ENCODE measurements around the gene CCDC141.

DNA sequence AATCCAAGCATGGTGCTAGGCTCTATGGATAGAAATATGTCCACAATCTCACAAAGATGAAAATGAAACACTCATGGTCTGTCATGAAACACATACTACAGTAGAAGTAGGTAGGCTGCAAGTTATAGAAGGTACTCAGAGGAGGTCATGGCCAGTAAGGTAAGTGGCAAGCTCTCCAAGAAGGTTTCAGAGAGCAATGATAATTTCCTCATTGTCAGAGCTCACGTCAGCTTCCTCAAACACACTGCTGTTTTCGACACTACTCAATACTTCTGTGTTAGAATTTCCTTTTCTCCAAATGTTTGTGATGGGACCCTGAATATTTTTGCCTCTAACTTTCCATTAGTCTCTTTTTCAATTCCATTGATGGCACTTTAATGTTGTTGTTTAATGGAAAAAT, 25.5 kb downstream of the CCDC141 start:
- TF ChIP-seq POLR2A (IDR thresholded peaks at IDR 0.05): no peak
- TF ChIP-seq, protein P1, sequence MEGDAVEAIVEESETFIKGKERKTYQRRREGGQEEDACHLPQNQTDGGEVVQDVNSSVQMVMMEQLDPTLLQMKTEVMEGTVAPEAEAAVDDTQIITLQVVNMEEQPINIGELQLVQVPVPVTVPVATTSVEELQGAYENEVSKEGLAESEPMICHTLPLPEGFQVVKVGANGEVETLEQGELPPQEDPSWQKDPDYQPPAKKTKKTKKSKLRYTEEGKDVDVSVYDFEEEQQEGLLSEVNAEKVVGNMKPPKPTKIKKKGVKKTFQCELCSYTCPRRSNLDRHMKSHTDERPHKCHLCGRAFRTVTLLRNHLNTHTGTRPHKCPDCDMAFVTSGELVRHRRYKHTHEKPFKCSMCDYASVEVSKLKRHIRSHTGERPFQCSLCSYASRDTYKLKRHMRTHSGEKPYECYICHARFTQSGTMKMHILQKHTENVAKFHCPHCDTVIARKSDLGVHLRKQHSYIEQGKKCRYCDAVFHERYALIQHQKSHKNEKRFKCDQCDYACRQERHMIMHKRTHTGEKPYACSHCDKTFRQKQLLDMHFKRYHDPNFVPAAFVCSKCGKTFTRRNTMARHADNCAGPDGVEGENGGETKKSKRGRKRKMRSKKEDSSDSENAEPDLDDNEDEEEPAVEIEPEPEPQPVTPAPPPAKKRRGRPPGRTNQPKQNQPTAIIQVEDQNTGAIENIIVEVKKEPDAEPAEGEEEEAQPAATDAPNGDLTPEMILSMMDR (IDR thresholded peaks at IDR 0.05): no peak
